NOMO-1 treated with DMSO at 0.1 percent for 48 hours (cell line): ENCODE measurements around the gene TGFBR3L.
"Not testable (repeated sequence)": the region's sequence is repeated elsewhere in the genome, so short reads cannot be mapped to it uniquely, and the experiment has no call there.

ENCODE experiments used
- DNase-seq: peaks from one replicate; lab custom pipeline; 2025; ENCODE audit not compliant: unreplicated experiment; lab: John Stamatoyannopoulos, UW

The TGFBR3L gene

DNA sequence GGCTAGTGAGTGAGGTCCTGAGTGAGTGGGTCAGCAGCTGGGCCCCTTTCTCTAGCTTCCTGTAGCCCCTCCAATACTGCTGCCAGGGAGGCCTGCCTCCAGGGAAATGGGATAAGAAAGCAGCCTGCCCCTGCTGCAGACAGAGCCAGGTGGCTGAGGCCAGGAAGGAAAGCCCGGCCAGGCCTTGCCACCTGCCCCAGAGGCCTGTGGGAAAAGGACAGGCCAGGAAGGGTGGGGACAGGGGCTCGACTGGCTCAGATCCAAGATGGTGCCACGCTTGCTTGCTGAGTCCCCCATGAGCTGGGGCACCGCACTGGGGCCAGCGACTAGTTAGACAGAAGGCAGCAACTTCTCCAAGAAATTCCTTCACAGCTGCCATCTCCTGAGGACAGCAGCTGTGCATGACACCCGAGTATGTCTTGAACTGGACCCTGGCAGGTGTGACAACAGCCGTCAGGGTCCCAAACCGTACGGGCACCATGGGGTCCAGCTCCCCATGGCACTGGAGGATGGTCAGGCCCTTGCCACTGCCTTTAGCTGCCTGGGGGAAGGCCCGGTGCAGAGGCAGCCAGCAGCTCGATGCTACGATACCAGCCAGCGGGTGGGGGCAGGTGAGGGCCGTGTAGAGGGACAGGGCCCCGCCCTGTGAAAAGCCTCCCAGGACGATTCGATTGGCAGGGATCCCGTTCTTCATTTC is 35.4 kb upstream of the TGFBR3L start:
- DNase-seq = no peak

DNA sequence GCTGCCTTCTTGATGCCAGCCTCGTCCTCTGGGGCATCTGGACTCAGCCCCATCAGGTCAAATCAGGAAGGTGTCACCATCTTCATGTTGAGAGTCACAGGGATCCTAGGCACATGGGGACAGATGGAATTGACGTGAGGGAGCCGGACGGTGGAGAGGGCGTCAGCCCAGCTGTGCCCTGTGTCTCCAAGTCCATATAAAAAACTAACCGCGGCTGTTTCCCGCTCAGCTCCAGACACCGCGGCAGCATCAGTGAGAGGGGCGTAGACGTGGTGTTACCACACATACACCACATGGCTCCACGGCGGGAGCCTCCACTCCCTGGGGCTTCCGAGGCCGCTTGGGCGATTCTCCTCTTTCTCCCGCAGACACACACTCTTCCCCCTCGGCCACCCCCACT is 34.8 kb upstream of the TGFBR3L start:
- peak; percentile 10 for DNase-seq

DNA sequence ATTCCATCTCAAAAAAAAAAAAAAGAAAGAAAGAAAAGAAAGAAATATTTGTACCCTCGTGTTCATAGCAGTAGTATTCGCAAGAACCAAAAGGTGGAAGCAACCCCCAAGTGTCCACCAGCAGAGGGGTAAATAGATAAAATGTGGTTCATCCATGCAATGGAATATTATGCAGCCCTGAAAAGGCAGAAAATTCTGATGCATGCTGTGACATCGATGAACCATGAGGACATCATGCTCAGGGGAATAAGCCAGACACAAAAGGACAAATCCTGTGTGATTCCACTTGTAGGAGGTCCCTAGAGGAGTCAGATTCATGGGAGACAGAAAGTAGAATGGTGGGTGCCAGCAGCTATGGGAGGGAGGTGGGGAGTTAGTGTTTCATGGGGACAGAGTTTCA is 32.7 kb upstream of the TGFBR3L start:
- DNase-seq = no peak

GRCh38 chr19:7883105-7883504 is 31.5 kb upstream of the TGFBR3L start:
- no peak for DNase-seq

GRCh38 chr19:7883796-7884570 is 30.6 kb upstream of the TGFBR3L start:
- DNase-seq = no peak

DNA sequence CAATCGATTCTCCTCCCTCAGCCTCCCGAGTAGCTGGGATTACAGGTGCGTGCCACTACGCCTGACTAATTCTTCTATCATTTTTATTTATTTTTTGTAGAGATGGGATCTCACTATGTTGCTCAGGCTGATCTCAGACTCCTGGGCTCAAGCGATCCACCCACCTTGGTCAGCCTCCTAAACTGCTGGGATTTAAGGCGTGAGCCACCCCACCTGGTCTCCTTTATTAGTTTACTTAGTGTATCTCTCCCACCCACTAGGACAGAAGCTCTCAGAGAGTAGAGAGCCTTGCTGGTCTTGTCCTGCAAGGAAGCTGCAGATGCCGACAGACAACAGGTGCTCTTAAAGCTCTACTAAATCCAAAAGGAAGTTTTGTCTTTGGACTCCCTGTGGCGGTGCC is 28.8 kb upstream of the TGFBR3L start:
- DNase-seq = no peak

DNA sequence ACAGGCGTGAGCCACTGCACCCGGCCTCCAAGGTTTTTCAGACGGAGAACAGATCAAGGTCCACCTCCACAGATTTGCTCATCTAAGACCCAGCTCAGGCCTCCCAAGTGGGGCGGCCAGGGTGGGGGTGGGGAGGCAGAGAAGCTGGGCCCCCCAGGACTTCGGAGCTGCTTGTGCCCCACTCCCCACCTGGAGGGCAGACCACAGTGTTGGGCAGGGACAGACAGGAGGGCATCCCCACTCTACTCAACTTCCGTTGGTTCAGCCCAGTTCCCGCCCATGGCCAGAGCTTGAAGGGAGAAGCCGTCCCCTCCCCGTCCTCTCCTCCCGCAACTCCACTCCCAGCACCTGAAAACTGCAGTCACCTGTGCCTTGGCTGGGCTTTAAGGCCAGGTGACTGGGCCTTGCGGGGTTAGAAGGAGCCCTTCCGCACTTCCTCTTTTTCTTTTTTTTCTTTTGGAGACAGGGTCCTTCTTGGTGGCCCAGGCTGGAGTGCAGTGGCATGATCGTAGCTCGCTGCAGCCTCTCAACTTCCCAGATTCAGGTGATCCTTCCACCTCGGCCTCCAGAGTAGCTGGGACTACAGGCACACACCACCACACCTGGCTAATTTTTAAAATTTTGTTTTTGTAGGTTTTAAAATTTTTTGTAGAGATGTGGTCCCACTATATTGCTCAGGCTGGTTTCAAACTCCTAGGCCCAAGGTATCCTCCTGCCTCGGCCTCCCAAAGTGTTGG is 27.1 kb upstream of the TGFBR3L start:
- DNase-seq = peak; percentile 25

DNA sequence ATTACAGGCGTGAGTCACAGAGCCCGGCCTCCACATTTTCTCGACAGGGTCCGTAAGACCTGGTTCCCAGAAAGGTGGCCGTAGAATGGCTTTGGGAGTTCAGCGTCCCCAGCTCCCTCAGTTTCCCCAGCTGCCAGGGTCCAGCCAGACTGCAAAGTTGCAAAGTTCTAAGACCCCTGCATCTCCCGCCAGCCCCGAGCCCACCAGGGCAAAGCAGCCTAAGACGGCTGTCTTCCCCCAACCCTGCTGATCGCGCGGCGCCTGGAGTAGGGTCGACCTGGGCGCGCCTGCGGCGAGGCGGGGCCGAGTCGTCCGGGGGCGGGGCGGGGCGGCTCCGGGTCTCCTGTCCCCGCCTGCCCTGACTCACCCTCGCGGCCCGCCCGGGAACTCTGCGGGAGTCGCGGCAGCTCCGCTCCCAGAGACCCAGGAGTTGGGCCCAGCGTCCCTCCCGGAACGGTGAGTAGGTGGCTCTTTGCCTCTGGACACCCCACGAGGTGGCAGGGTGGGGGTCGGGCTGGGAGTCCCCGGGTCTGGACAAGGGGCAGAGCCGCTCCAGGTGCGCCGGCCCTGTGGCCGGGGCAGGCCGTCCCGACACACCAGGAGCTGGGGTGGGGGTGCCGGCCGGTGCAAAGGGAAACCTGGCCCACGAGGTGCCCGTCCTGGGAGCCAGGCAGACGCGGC is 26.3 kb upstream of the TGFBR3L start, which contains the start of gene LRRC8E:
Gene LRRC8E (plus strand): TSS at position 366 of the 681 bp plus-strand sequence. CDS start 7,094 bp downstream, outside the sequence.
- peak; percentile 25 for DNase-seq

GRCh38 chr19:7888826-7889217 is 25.8 kb upstream of the TGFBR3L start:
- DNase-seq = no peak

DNA sequence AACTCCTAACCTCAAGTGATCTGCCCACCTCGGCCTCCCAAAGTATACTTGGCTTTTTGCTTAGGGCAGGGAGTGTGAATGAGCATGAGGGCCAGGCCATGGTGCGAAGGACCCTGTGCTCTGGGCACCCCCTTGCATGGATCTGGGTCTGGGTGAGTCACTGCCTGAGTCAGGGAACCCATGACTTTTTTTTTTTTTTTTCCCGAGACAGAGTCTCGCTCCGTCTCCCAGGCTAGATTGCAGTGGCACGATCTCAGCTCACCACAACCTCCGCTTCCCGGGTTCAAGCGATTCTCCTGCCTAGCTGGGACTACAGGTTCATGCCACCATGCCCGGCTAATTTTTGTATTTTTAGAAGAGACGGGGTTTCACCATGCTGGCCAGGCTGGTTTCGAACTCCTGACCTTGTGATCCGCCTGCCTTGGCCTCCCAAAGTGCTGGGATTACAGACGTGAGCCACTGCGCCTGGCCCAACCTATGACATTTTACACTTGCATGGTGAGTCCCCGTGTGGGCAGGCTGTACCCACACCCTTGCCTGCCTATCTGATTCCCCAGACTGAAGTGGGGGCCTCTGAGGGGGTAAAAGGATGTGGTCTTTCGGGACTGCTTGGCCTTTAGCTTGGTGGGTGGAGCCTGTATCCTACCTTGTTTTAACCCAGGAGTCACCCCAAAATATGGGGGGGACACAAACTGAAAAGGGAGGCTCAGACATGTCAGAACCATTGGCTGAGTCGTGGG is 21.1 kb upstream of the TGFBR3L start:
- DNase-seq = not testable (repeated sequence)

DNA sequence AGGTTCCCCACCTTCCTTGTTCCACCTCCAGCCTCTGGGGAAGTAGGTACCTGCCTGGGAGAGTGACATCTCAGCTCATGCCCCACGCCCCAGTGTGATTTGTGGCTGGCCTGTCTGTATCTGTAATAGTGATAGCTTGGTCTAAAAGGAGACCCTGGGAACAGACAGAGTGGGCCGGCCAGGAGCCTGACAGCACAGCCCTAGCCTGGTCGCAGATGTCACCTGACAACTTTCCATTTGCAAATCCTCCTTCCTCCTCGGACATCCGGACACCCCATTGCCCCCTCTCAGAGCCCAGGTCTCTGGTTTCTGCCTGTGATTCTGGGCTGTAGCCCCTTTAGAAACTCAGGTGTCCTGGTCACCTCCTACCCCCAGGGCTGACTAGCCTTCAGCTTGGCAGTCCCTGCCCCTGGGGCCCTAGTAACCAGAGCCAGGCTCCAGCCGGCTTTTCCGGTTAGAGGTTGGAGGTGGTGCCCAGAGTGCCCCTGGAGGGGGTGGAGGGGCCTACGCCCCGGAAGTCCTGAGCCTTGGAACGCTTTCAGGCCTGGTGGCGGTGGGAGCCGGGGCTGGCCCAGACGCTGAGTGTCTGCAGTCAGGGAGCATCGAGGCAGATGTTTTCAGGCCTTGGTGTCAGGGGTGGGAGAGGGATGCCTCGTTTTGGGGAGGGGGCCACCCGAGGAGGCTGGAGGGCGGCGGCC is 19.9 kb upstream of the TGFBR3L start:
- DNase-seq = no peak

DNA sequence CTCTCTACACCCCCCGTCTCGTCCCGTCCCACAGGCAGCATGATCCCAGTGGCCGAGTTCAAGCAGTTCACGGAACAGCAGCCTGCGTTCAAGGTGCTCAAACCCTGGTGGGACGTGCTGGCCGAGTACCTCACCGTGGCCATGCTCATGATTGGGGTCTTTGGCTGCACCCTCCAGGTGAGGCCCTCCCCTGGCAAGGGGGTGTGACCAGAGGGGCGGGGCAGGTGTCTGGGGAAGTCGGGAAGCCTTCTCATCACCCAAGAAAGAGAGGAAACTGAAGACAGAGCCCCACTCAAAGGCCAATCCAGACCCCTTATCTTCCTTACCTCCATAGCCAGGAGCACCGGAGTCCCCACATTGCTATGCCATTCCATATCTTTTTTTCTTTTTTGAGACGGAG is 19.1 kb upstream of the TGFBR3L start:
- DNase-seq = no peak

DNA sequence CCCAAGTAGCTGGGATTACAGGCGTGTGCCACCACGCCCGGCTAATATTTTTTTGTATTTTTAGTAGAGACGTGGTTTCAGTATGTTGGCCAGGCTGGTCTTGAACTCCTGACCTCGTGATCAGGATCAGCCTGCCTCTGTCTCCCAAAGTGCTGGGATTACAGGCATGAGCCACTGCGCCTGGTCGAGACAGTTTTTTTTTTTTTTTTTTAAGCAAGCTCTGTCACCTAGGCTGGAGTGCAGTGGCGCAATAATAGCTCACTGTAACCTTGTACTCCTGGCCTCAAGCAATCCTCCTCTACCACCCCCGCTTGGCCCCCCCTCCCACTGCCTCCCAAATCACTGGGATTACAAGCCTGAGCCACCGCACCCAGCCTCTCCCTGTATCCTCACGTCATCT is 17.3 kb upstream of the TGFBR3L start:
- DNase-seq = no peak

GRCh38 chr19:7898967-7899366 is 15.7 kb upstream of the TGFBR3L start:
- DNase-seq = no peak

DNA sequence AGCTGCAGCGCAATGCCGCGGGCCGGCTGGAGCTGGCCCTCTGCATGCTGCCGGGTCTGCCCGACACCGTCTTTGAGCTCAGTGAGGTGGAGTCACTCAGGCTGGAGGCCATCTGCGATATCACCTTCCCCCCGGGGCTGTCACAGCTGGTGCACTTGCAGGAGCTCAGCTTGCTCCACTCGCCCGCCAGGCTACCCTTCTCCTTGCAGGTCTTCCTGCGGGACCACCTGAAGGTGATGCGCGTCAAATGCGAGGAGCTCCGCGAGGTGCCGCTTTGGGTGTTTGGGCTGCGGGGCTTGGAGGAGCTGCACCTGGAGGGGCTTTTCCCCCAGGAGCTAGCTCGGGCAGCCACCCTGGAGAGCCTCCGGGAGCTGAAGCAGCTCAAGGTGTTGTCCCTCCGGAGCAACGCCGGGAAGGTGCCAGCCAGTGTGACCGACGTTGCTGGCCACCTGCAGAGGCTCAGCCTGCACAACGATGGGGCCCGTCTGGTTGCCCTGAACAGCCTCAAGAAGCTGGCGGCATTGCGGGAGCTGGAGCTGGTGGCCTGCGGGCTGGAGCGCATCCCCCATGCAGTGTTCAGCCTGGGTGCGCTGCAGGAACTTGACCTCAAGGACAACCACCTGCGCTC is 14.8 kb upstream of the TGFBR3L start:
- no peak for DNase-seq

DNA sequence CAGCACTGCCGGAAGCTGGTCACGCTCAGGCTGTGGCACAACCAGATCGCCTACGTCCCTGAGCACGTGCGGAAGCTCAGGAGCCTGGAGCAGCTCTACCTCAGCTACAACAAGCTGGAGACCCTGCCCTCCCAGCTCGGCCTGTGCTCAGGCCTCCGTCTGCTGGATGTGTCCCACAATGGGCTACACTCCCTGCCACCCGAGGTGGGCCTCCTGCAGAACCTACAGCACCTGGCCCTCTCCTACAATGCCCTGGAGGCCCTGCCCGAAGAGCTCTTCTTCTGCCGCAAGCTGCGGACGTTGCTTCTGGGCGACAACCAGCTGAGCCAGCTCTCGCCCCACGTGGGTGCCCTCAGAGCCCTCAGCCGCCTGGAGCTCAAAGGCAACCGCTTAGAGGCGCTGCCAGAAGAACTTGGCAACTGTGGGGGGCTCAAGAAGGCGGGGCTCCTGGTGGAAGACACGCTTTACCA is 14.2 kb upstream of the TGFBR3L start:
- DNase-seq = no peak

DNA sequence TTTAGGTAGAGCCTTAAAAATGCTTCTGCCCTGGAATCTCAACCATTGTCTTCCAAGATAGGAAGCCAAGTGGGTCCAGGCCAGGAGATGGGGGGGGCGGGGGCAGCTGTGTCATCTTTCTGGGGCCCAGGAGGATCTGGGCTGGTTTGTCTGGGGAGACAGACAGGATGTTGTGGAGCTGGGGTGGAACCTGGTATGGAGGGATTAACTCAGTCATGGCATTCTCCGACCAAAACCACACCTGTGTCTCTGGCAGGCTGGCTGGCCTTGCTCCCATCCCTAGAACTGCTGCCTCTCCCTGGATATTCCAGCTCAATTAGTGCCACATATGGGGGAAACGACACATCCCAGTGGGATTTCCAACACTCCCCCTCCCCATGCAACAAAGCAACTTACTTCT is 13.7 kb upstream of the TGFBR3L start:
- no peak for DNase-seq

GRCh38 chr19:7901337-7901736 is 13.3 kb upstream of the TGFBR3L start:
- no peak for DNase-seq

- peak; percentile 17 for DNase-seq
Measured at GRCh38 chr19:7902796-7903243, 11.8 kb upstream of the TGFBR3L start.
